Measurements from ENCODE around the gene PCBP2.

PCBP2 gene

GRCh38 chr12:53508534-53509170 is 56.8 kb downstream of the PCBP2 start:
- no peak for DNase-seq (ENCODE audit: low read depth)

- DNase-seq (ENCODE audit: low read depth) = no peak
Measured at GRCh38 chr12:53510181-53510812, 58.4 kb downstream of the PCBP2 start.

GRCh38 chr12:53513712-53514410 is 62.0 kb downstream of the PCBP2 start:
- no peak for DNase-seq (ENCODE audit: low read depth)

GRCh38 chr12:53514628-53515290 is 62.9 kb downstream of the PCBP2 start:
- DNase-seq (ENCODE audit: low read depth) = no peak

- DNase-seq (ENCODE audit: low read depth) = no peak
Measured at GRCh38 chr12:53515291-53515680, 63.4 kb downstream of the PCBP2 start.

GRCh38 chr12:53516758-53517455 is 65.0 kb downstream of the PCBP2 start:
- DNase-seq (ENCODE audit: low read depth) = no peak

- DNase-seq (ENCODE audit: low read depth) = no peak
Measured at GRCh38 chr12:53518381-53518780, 66.5 kb downstream of the PCBP2 start.

GRCh38 chr12:53523131-53523530 is 71.2 kb downstream of the PCBP2 start:
- DNase-seq (ENCODE audit: low read depth) = no peak

- no peak for DNase-seq (ENCODE audit: low read depth)
Measured at GRCh38 chr12:53524476-53524875, 72.6 kb downstream of the PCBP2 start.

- DNase-seq (ENCODE audit: low read depth) = no peak
Measured at GRCh38 chr12:53530061-53530460, 78.2 kb downstream of the PCBP2 start.
